Lower leg skin (tissue), 3 donors: Measurements from ENCODE around the gene NCOA3.

Experiments used
- POLR2A ChIP-seq, 2 donors: fragments of 450-650 bp; IDR thresholded peaks; one replicate each; pipeline ENCODE4 v1.6.1; 2016 to 2017; ENCODE audit warnings: antibody characterized with exemption in 2 of 2, mild to moderate bottlenecking in 1 of 2, moderate library complexity in 1 of 2
- TF ChIP-seq, protein P1 (sequence below), 3 donors: fragments of 450-650 bp; IDR thresholded peaks; one replicate each; pipeline ENCODE4 v1.5.1; 2016; ENCODE audit warnings: antibody characterized with exemption in 3 of 3, mild to moderate bottlenecking in 3 of 3, moderate library complexity in 2 of 3

DNA sequence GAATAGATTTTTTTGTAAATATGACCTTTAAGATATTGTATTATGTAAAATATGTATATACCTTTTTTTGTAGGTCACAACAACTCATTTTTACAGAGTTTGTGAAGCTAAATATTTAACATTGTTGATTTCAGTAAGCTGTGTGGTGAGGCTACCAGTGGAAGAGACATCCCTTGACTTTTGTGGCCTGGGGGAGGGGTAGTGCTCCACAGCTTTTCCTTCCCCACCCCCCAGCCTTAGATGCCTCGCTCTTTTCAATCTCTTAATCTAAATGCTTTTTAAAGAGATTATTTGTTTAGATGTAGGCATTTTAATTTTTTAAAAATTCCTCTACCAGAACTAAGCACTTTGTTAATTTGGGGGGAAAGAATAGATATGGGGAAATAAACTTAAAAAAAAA is 152.7 kb downstream of the NCOA3 start:
- TF ChIP-seq, protein P1, sequence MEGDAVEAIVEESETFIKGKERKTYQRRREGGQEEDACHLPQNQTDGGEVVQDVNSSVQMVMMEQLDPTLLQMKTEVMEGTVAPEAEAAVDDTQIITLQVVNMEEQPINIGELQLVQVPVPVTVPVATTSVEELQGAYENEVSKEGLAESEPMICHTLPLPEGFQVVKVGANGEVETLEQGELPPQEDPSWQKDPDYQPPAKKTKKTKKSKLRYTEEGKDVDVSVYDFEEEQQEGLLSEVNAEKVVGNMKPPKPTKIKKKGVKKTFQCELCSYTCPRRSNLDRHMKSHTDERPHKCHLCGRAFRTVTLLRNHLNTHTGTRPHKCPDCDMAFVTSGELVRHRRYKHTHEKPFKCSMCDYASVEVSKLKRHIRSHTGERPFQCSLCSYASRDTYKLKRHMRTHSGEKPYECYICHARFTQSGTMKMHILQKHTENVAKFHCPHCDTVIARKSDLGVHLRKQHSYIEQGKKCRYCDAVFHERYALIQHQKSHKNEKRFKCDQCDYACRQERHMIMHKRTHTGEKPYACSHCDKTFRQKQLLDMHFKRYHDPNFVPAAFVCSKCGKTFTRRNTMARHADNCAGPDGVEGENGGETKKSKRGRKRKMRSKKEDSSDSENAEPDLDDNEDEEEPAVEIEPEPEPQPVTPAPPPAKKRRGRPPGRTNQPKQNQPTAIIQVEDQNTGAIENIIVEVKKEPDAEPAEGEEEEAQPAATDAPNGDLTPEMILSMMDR (IDR thresholded peaks at IDR 0.05), result no peak
- no peak for TF ChIP-seq POLR2A (IDR thresholded peaks at IDR 0.05)
